Activated naive CD4-positive, alpha-beta T cell treated with anti-CD3 and anti-CD28 coated beads, Interleukin-2, amount 50 U/mL, for 16 hours (primary cell): ENCODE data around the gene PCBP2.
"Not testable (repeated sequence)": the region's sequence is repeated elsewhere in the genome, so short reads cannot be mapped to it uniquely, and the experiment has no call there.

Source experiments
- DNase-seq: peaks from one replicate; pipeline ENCODE4 v3.0.0-alpha.2; 2020

Gene PCBP2

GRCh38 chr12:53474077-53474476 is 22.2 kb downstream of the PCBP2 start:
- no peak for DNase-seq

- no peak for DNase-seq
Observed at GRCh38 chr12:53474819-53475218, 22.9 kb downstream of the PCBP2 start.

- DNase-seq, result no peak
Observed at GRCh38 chr12:53476769-53477209, 24.9 kb downstream of the PCBP2 start.

GRCh38 chr12:53478865-53479264 is 27.0 kb downstream of the PCBP2 start:
- DNase-seq, result no peak

- no peak for DNase-seq
Observed at GRCh38 chr12:53479331-53479730, 27.4 kb downstream of the PCBP2 start.

- DNase-seq, result no peak
Observed at GRCh38 chr12:53480491-53481442, 28.9 kb downstream of the PCBP2 start.

- DNase-seq, result not testable (repeated sequence)
Observed at GRCh38 chr12:53481458-53481857, 29.6 kb downstream of the PCBP2 start.

GRCh38 chr12:53481939-53482586 is 30.2 kb downstream of the PCBP2 start:
- DNase-seq, result no peak

GRCh38 chr12:53482626-53483168 is 30.8 kb downstream of the PCBP2 start:
- no peak for DNase-seq

GRCh38 chr12:53483225-53483978 is 31.5 kb downstream of the PCBP2 start:
- no peak for DNase-seq

- no peak for DNase-seq
Observed at GRCh38 chr12:53483979-53484377, 32.1 kb downstream of the PCBP2 start.

GRCh38 chr12:53484686-53485575 is 33.0 kb downstream of the PCBP2 start:
- DNase-seq, result no peak

- DNase-seq, result no peak
Observed at GRCh38 chr12:53485955-53486735, 34.2 kb downstream of the PCBP2 start.

GRCh38 chr12:53486736-53487487 is 35.0 kb downstream of the PCBP2 start:
- DNase-seq, result no peak

GRCh38 chr12:53489242-53489864 is 37.5 kb downstream of the PCBP2 start:
- DNase-seq, result no peak

- no peak for DNase-seq
Observed at GRCh38 chr12:53492188-53492587, 40.3 kb downstream of the PCBP2 start.

- peak; percentile 85 for DNase-seq
Observed at GRCh38 chr12:53492830-53493609, 41.1 kb downstream of the PCBP2 start.

GRCh38 chr12:53493610-53494391 is 41.9 kb downstream of the PCBP2 start:
- no peak for DNase-seq
